ENCODE results near the gene TMEM184A. TPM values are rescaled to one million over a fixed set of nuclear protein-coding genes. Genes with fewer than 3 reads are reported as not detected.

Gene TMEM184A
- total RNA-seq: 9.0 and 43.8 TPM in 2 replicates

DNA sequence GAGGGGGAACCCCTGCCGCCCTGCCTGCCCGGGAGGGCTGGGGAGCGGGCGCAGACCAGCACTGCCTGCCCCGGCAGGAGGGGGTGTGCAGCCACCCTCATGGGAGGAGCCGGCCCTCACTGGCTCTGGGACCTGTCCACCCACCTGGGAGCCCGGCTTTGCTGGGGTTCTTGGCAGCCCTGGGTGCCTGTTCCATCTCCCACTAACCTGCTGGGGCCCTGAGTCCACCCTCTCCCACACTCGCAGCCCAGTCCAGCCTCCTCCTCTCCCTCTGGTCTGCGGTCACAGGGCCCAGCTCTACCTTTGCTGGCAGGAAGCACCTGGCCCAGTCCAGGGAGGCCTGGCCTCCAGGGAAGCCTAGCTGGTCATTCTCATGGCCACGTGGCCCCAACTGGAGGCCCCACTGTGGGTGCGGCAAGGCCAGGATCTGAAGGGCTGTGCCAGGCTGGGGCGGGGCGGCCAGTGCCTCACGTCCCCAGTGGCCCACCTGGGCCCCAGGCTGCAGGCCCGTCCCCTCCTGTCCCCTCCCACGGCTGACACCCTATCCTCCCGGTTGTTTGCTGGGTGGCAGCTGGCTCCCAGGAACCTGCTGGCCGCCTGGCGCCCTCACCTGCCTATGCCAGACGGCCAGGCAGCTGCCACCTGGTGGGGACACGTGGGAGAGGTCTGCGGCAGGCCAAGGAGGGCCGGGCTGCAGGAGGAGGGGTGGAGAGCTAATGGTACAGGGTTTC, at the start of gene TMEM184A:
Gene TMEM184A, minus strand, starts transcription at position 393 of the 731 bp plus-strand sequence. CDS start 721 bp downstream, outside the sequence.
- H3K4me3 ChIP-seq (ENCODE audit: low read depth, low read length): peak within 1 kb of the TSS; percentile 7
- H3K27me3 ChIP-seq (ENCODE audit: control insufficient read depth, insufficient read depth, low read length): no peaks in the 10 kb centered on the region
- FAIRE-seq: no peak
- peaks cover 2% of the 10 kb centered on the region for H3K36me3 ChIP-seq (ENCODE audit: control insufficient read depth, insufficient read depth, low read length)
- DNase-seq (ENCODE audit: low read depth): peak; percentile 66
- peak; percentile 81 for TF ChIP-seq CTCF (IDR thresholded peaks at IDR 0.05; ENCODE audit: insufficient read depth, low read length, severe bottlenecking)

GRCh38 chr7:1604383-1604782, 48.4 kb upstream of the TMEM184A start:
- no peaks in the 10 kb centered on the region for H3K36me3 ChIP-seq (ENCODE audit: control insufficient read depth, insufficient read depth, low read length)
- DNase-seq (ENCODE audit: low read depth) (no peak), FAIRE-seq (no peak)
- H3K27me3 ChIP-seq (ENCODE audit: control insufficient read depth, insufficient read depth, low read length): no peaks in the 10 kb centered on the region
- no peak for TF ChIP-seq CTCF (IDR thresholded peaks at IDR 0.05; ENCODE audit: insufficient read depth, low read length, severe bottlenecking)
- no peak overlapping the region for H3K4me3 ChIP-seq (ENCODE audit: low read depth, low read length)

DNA sequence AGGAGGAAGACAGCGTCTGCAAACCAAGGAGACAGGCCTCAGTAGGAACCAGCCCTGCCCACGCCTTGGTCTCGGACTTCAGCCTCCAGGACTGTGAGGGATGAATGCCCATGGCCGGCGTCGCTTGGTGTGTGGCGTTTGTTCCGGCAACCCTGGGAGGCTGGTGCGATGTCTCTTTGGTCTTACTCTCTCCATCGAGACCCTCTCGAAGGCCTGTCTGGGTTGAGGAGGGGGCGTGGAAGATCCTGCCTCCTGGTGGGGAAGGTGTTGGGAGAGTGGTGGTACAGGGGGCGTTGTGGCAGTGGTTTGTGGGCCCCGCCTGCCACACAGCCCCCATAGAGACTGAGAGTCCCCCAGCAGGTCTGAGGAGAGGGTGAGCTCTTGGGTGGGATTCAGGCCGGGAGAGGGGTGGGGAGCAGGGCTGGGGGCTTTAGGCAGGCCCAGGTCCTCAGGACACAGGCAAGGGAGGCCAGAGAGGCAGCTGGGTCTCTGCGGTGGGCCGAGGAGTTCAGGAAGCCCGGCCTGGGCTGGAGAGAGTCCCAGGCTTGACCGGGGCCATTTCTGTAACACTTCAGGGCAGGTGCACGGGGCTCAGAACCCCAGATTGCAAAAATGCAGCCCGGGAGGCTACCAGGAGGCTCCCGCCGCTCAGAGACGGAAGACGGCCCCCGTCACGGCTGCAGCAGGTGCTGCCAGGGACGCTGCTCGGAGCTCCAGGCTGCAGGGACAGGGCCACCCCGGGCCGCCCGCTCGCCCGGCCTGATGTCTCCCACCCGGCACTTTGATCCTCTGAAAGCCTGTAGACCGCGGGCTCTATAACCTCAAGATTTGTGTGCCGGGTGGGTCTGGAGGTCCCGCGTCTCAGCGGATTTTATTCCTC, 47.6 kb upstream of the TMEM184A start:
- H3K4me3 ChIP-seq (ENCODE audit: low read depth, low read length): no peak overlapping the region
- FAIRE-seq (no peak), DNase-seq (ENCODE audit: low read depth) (no peak)
- no peaks in the 10 kb centered on the region for H3K36me3 ChIP-seq (ENCODE audit: control insufficient read depth, insufficient read depth, low read length)
- no peaks in the 10 kb centered on the region for H3K27me3 ChIP-seq (ENCODE audit: control insufficient read depth, insufficient read depth, low read length)
- TF ChIP-seq CTCF (IDR thresholded peaks at IDR 0.05; ENCODE audit: insufficient read depth, low read length, severe bottlenecking): no peak

DNA sequence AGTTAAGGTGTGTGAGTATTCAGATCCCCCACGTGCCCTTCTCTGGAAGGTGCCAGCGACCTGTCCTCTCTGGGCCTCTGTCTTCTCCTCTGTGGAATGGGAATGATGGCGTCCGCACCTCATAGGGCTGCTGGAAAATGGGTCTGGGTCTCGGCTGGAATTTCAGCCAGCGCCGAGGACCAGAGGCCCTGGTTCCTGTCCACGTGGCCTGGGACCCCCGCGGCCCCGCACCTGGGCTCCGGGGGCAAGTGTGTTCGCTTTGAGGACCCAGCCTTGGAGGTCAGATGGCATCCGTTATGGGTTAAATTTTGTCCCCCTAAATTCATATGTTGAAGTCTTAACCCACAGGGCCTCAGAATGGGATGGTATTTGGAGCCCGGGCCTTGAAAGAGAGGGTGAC, 46.4 kb upstream of the TMEM184A start:
- TF ChIP-seq CTCF (IDR thresholded peaks at IDR 0.05; ENCODE audit: insufficient read depth, low read length, severe bottlenecking): no peak
- DNase-seq (ENCODE audit: low read depth) (no peak), FAIRE-seq (no peak)
- Histone ChIP-seq H3K4me3 (ENCODE audit: low read depth, low read length) (no peak overlapping the region), H3K36me3 (ENCODE audit: control insufficient read depth, insufficient read depth, low read length) (no peaks in the 10 kb centered on the region), H3K27me3 (ENCODE audit: control insufficient read depth, insufficient read depth, low read length) (no peaks in the 10 kb centered on the region)

GRCh38 chr7:1601956-1602355, 46.0 kb upstream of the TMEM184A start:
- H3K4me3 ChIP-seq (ENCODE audit: low read depth, low read length): no peak overlapping the region
- DNase-seq (ENCODE audit: low read depth) (no peak), FAIRE-seq (no peak)
- no peak for TF ChIP-seq CTCF (IDR thresholded peaks at IDR 0.05; ENCODE audit: insufficient read depth, low read length, severe bottlenecking)
- H3K27me3 ChIP-seq (ENCODE audit: control insufficient read depth, insufficient read depth, low read length): no peaks in the 10 kb centered on the region
- no peaks in the 10 kb centered on the region for H3K36me3 ChIP-seq (ENCODE audit: control insufficient read depth, insufficient read depth, low read length)

Data from bronchial epithelial cell (primary cell).